MCF 10A (cell line): ENCODE measurements around the gene ZFP62. TPM values are rescaled to one million over a fixed set of nuclear protein-coding genes. Genes with fewer than 3 reads are reported as not detected.

Experiments used
- BruUV-seq: library from RNA; stranded (reverse); fragments of 400-500 nt; replicated peaks from 2 replicates; lab custom pipeline; 2021; lab: Mats Ljungman, UMichigan
- CTCF ChIA-PET: fragments of 300-600 bp; sonication (Branson Sonifier 250); formaldehyde crosslinking; extraction: SDS; loops from one replicate; lab custom pipeline; 2021; ENCODE audit warnings: antibody characterized with exemption, inconsistent platforms; lab: Yijun Ruan, JAX
- POLR2A ChIA-PET: fragments of 300-600, 350-650 bp; sonication (Branson Sonifier 250); formaldehyde crosslinking; extraction: SDS; loops from one replicate; lab custom pipeline; 2020; ENCODE audit warnings: antibody characterized with exemption, inconsistent platforms; lab: Yijun Ruan, JAX
- DNase-seq: peaks from one replicate; pipeline ENCODE4 v3.0.0-alpha.2; 2018; ENCODE audit not compliant: unreplicated experiment
- H3K27ac Mint-ChIP-seq: one replicate; pipeline ENCODE4 v1.8.0; 2022; ENCODE audit warnings: mild to moderate bottlenecking, low read depth, mixed read lengths; ENCODE audit not compliant: unreplicated experiment
- H3K27me3 Mint-ChIP-seq: one replicate; pipeline ENCODE4 v1.8.0; 2022; ENCODE audit warnings: mixed read lengths; ENCODE audit not compliant: insufficient read depth, unreplicated experiment
- H3K36me3 Mint-ChIP-seq: one replicate; pipeline ENCODE4 v1.8.0; 2022; ENCODE audit warnings: mild to moderate bottlenecking, moderate library complexity, mixed read lengths; ENCODE audit not compliant: insufficient read depth, unreplicated experiment
- H3K4me1 Mint-ChIP-seq: one replicate; pipeline ENCODE4 v1.8.0; 2022; ENCODE audit warnings: mixed read lengths; ENCODE audit not compliant: insufficient read depth, unreplicated experiment
- H3K4me3 Mint-ChIP-seq: one replicate; pipeline ENCODE4 v1.8.0; 2022; ENCODE audit warnings: mild to moderate bottlenecking, moderate library complexity, mixed read lengths; ENCODE audit not compliant: unreplicated experiment
- H3K9me3 Mint-ChIP-seq: one replicate; pipeline ENCODE4 v1.8.0; 2022; ENCODE audit warnings: mixed read lengths; ENCODE audit not compliant: unreplicated experiment
- CTCF ChIP-seq: fragments of 200-600 bp; IDR thresholded peaks from one replicate; pipeline ENCODE4 v1.8.0; 2022; ENCODE audit warnings: antibody characterized with exemption, mild to moderate bottlenecking; ENCODE audit not compliant: unreplicated experiment
- intact Hi-C: fragments of 100-400 bp; cut with micrococcal nuclease; formaldehyde crosslinking; loops from 2 replicates; pipeline ENCODE4 v1.14.1; 2022
- total RNA-seq: library from RNA; stranded (reverse); gene quantifications from 2 replicates; pipeline ENCODE4 v1.2.3, GENCODE V29; 2022

The ZFP62 gene
- total RNA-seq, 1 experiment from 2014 or later, result 31.2 TPM

- intact Hi-C loops, result no loop called here
- ChIA-PET CTCF (interaction anchor here (0.5 to 2.2 kb wide), 6 partner anchors 8 to 443 kb away, joined by 3 to 6 read pairs (median 3); no protein-coding TSS in a partner anchor), POLR2A (interaction anchor here (0.6 to 6.6 kb wide), 9 partner anchors 8 to 866 kb away, joined by 3 to 77 read pairs (median 4); partner anchors contain the start of gene ZFP62)
- peaks cover 60% of the 10 kb centered on the region for H3K4me1 Mint-ChIP-seq
- BruUV-seq, result no TSS peak
- H3K9me3 Mint-ChIP-seq, result no peaks in the 10 kb centered on the region
- no peak for DNase-seq
- no peaks in the 10 kb centered on the region for H3K27me3 Mint-ChIP-seq
- peak overlapping the region; percentile 80 for H3K4me3 Mint-ChIP-seq
- H3K27ac Mint-ChIP-seq, result peak overlapping the region; percentile 75
- TF ChIP-seq CTCF, result no peak
- peaks cover 32% of the 10 kb centered on the region for H3K36me3 Mint-ChIP-seq
Observed at GRCh38 chr5:180807654-180808414, 53.2 kb downstream of the ZFP62 start.

GRCh38 chr5:180807046-180807445 is 54.0 kb downstream of the ZFP62 start:
- H3K27ac Mint-ChIP-seq, result peak overlapping the region; percentile 16
- BruUV-seq, result no TSS peak

GRCh38 chr5:180806351-180807011 is 54.6 kb downstream of the ZFP62 start:
- H3K9me3 Mint-ChIP-seq, result no peaks in the 10 kb centered on the region
- no TSS peak for BruUV-seq
- intact Hi-C loops, result no loop called here
- ChIA-PET CTCF (interaction anchor here (1.6 kb wide), 1 partner anchor 62 kb away, joined by 6 read pairs; no protein-coding TSS in a partner anchor), POLR2A (interaction anchor here (0.6 to 1.2 kb wide), 3 partner anchors 63 to 417 kb away, joined by 3 to 5 read pairs (median 4); no protein-coding TSS in a partner anchor)
- no peak for TF ChIP-seq CTCF
- H3K27ac Mint-ChIP-seq, result peak overlapping the region; percentile 16
- H3K4me1 Mint-ChIP-seq, result peaks cover 51% of the 10 kb centered on the region
- no peaks in the 10 kb centered on the region for H3K27me3 Mint-ChIP-seq
- peaks cover 35% of the 10 kb centered on the region for H3K36me3 Mint-ChIP-seq
- no peak for DNase-seq
- H3K4me3 Mint-ChIP-seq, result no peak overlapping the region

More at GRCh38 chr5:180807046-180807445, 54.0 kb downstream of the ZFP62 start:
- DNase-seq, result no peak
- Mint-ChIP-seq H3K4me3 (peak overlapping the region; percentile 80), H3K4me1 (peaks cover 54% of the 10 kb centered on the region), H3K27me3 (no peaks in the 10 kb centered on the region), H3K36me3 (peaks cover 32% of the 10 kb centered on the region), H3K9me3 (no peaks in the 10 kb centered on the region)
- ChIA-PET CTCF (interaction anchor here (0.5 to 1.6 kb wide), 2 partner anchors 9 to 61 kb away, joined by 3 to 6 read pairs; no protein-coding TSS in a partner anchor), POLR2A (interaction anchor here (0.6 to 6.6 kb wide), 4 partner anchors 18 to 866 kb away, joined by 4 to 77 read pairs (median 4); no protein-coding TSS in a partner anchor)
- no peak for TF ChIP-seq CTCF
- intact Hi-C loops, result no loop called here
